GM12801 (cell line): ENCODE data around the gene REG1B.

Experiments used
- CTCF ChIP-seq: IDR thresholded peaks from one replicate; pipeline ENCODE4 v1.5.1; 2011; ENCODE audit warnings: control low read depth; ENCODE audit not compliant: insufficient read length; ENCODE audit errors: extremely low read depth

REG1B gene

DNA sequence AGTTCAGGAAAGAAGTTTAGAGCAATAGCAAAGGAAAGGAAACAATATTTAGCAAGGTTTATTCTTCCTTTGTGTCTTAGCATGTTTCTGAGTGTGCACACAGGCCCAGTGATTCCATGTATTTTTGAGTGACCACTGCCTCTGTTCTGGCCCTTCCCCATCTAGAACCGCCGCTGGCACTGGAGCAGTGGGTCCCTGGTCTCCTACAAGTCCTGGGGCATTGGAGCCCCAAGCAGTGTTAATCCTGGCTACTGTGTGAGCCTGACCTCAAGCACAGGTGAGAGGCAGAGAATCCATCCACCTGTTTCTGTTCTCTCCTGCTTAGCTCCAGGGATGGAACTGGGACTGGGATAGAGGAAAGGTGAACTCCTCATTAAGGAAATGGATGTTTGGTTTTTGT lies 34.9 kb upstream of the REG1B start:
- no peak for TF ChIP-seq CTCF

GRCh38 chr2:79120194-79120713 lies 32.5 kb upstream of the REG1B start, which contains the start of gene REG1A:
TSS of gene REG1A (plus strand) at chr2:79120488. CDS start at chr2:79120862, 374 bp downstream.
- no peak for TF ChIP-seq CTCF

DNA sequence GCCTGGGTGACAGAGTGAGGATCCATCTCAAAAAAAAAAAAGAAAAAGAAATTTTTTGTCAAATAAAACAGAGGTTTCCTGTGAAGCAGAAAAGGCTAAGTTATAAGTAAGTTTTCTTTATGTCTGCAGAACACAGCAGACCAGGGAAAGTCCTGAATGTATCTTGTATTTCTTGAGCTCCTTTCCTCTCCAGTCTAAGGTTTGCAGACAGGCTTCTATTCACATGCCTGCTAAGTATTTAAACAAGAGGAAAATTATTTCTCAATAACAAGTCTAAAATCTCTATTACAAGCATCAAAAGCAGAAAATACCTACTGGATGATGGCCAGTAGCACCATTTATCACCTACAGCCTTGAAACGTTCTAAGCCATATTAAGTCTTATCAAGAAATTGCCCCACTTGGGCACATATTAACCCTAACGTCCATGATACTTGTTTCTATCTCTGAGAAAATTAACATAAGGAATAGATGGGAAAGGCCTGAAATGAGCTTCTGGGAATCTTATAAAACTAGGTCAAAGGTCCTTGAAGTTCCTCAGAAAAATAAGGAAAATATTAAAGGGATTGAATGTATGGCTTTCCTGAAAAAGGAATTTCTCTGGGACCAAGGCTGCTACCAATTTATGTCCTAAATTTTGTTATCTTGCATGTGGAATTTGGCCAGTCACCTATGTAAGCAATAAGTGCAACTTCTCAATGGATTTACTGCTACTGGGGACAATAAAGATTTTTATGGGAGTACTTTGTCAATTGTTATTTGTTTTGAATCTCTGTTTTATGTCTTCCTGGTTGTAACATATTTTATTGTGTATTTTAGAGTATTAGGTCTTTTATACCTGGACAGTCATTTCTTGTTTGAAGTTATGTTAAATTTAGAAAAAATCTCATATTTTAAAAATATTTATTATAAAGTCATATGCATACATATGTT lies 29.5 kb upstream of the REG1B start:
- TF ChIP-seq CTCF: no peak

DNA sequence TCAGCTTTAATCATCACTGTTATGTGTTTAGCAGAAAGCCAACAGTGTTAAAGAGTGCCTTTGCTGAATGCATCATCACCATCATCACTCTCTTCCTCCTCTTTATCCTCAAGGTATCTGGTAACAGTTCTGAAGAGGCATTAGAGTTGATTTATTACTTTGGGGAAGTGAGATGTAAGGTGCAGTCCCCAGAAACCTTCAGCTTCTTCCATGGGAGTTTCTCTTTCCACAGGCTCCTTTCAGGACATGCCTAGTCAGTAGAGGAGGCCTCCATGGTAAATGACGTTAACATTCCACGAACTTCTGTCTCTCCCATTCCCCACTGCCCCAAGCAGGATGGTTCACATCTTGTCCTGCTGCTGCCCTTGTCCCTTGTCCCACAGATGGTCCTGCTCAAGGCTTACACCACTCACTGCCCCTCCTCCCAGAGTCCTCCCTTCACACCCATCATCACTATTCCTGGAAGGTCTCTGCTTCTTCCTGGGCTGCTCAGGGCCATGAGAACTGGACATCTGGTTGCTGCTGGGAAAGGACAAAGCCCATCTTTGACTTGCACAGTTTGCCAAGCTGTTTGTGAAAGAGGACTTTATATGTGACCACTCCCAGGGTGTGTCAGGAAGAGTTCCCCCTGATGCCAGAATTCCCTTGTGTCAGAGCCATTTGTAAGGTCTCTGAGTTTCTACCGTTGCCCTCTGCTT lies 27.2 kb upstream of the REG1B start:
- TF ChIP-seq CTCF: no peak

DNA sequence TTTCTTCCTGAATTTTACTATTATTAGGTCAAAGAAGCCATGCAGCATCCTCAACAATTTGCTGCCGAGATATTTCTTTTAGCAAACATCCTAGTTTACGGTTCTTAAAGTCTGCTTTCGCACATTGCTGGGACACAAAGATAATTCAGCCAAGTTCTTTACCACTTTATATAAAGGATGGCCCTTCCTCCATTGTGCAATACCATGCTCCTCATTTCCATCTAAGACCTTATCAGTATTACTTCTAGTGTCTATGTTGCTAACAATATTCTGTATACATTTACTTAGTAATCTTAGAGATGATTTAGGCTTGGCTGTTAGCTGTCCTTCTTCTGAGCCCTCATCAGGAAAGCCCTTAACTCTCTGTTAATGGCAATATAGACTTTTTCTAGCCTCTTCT lies 24.5 kb upstream of the REG1B start:
- no peak for TF ChIP-seq CTCF

- no peak for TF ChIP-seq CTCF
Observed at GRCh38 chr2:79105259-79105658, 17.5 kb upstream of the REG1B start.

DNA sequence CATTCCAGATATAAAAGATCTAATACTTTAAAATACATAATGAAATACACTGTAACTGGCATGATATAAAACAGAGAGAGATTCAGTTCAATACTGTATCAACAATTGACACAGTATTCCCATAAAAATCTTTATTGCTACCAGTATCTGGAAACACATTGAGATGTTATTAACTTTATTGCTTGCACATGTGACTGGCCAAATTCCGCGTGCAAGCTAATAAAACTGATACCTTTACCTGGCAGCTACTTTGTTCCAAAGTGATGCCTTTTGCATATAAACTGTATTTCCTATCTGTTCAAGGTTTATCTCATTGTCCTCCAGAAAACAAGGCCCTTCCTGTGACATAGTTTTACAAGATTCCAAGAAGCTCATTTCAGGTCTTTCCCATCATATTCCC lies 15.4 kb upstream of the REG1B start:
- no peak for TF ChIP-seq CTCF
